GM23338 (cell line): ENCODE results near the gene RIC8B. TPM values are rescaled to one million over a fixed set of nuclear protein-coding genes. Genes with fewer than 3 reads are reported as not detected.
"Not testable (repeated sequence)": the region's sequence is repeated elsewhere in the genome, so short reads cannot be mapped to it uniquely, and the experiment has no call there.

Experiments used
- ATAC-seq: fragments of 200-7000 bp; cut with Tn5 transposase; 3 replicates; pipeline ENCODE4 v1.9.1; 2020
- DNase-seq: peaks from one replicate; pipeline ENCODE4 v3.0.0-alpha.2; 2015; ENCODE audit warnings: low spot score
- H2AFZ ChIP-seq: fragments of 200-600 bp; sonication (generic); 2 replicates; pipeline ENCODE4 v1.8.0; 2016; ENCODE audit warnings: antibody characterized with exemption, mild to moderate bottlenecking, moderate library complexity
- H3F3A ChIP-seq: fragments of 200-600 bp; sonication (generic); replicated peaks from 2 replicates; pipeline ENCODE4 v1.8.0; 2017; ENCODE audit warnings: antibody characterized with exemption, mixed run types, low read depth
- H3K27ac ChIP-seq: fragments of 200-600 bp; sonication (generic); 2 replicates; pipeline ENCODE4 v1.6.1; 2016; ENCODE audit warnings: low read depth
- H3K27me3 ChIP-seq: fragments of 200-600 bp; sonication (generic); 2 replicates; pipeline ENCODE4 v1.8.0; 2016; ENCODE audit warnings: mild to moderate bottlenecking, mixed run types, moderate library complexity; ENCODE audit not compliant: insufficient read depth
- H3K36me3 ChIP-seq: fragments of 200-600 bp; sonication (generic); 2 replicates; pipeline ENCODE4 v1.8.0; 2016; ENCODE audit warnings: mild to moderate bottlenecking; ENCODE audit not compliant: insufficient read depth
- H3K4me1 ChIP-seq: fragments of 200-600 bp; sonication (generic); 2 replicates; pipeline ENCODE4 v1.8.0; 2016; ENCODE audit warnings: mild to moderate bottlenecking, moderate library complexity; ENCODE audit not compliant: insufficient read depth
- H3K4me2 ChIP-seq: fragments of 200-600 bp; sonication (generic); 2 replicates; pipeline ENCODE4 v1.7.1; 2017; ENCODE audit warnings: mixed run types
- H3K4me3 ChIP-seq: fragments of 200-600 bp; sonication (generic); 2 replicates; pipeline ENCODE4 v1.6.1; 2016; ENCODE audit warnings: mixed run types
- H3K79me2 ChIP-seq: fragments of 200-600 bp; sonication (generic); replicated peaks from 2 replicates; pipeline ENCODE4 v1.8.0; 2017; ENCODE audit warnings: mild to moderate bottlenecking; ENCODE audit not compliant: insufficient read depth
- H3K9me2 ChIP-seq: fragments of 200-600 bp; sonication (generic); 2 replicates; pipeline ENCODE4 v1.8.0; 2017; ENCODE audit not compliant: insufficient read depth
- H4K20me1 ChIP-seq: fragments of 200-600 bp; sonication (generic); replicated peaks from 2 replicates; pipeline ENCODE4 v1.8.0; 2017; ENCODE audit warnings: mild to moderate bottlenecking; ENCODE audit not compliant: insufficient read depth
- H3K27ac Mint-ChIP-seq: 2 replicates; pipeline ENCODE4 v1.8.0; 2020; ENCODE audit warnings: inconsistent platforms, mild to moderate bottlenecking, moderate library complexity, mixed read lengths
- H3K27me3 Mint-ChIP-seq: 3 replicates; pipeline ENCODE4 v1.8.0; 2022; ENCODE audit warnings: low read depth, mild to moderate bottlenecking, moderate library complexity, mixed read lengths, inconsistent platforms; ENCODE audit not compliant: insufficient read depth, poor library complexity
- H3K36me3 Mint-ChIP-seq: 3 replicates; pipeline ENCODE4 v1.8.0; 2021; ENCODE audit warnings: low read depth, mild to moderate bottlenecking, inconsistent platforms, moderate library complexity, mixed read lengths
- H3K4me1 Mint-ChIP-seq: 3 replicates; pipeline ENCODE4 v1.8.0; 2020; ENCODE audit warnings: mild to moderate bottlenecking, inconsistent platforms, mixed read lengths
- H3K4me3 Mint-ChIP-seq: 3 replicates; pipeline ENCODE4 v1.8.0; 2021; ENCODE audit warnings: moderate library complexity, mild to moderate bottlenecking, inconsistent platforms, mixed read lengths
- H3K9me3 Mint-ChIP-seq: 3 replicates; pipeline ENCODE4 v1.8.0; 2020; ENCODE audit warnings: moderate library complexity, mild to moderate bottlenecking, inconsistent platforms, mixed read lengths
- EZH2phosphoT487 ChIP-seq: fragments of 200-600 bp; sonication (generic); IDR thresholded peaks from one replicate; pipeline ENCODE4 v1.8.1; 2018; ENCODE audit warnings: antibody characterized with exemption; ENCODE audit not compliant: unreplicated experiment
- polyA plus RNA-seq: library from polyadenylated mRNA; unstranded; fragments of >200 nt; fragmentation: Nextera tagmentation; extraction: Ambion mirVana; gene quantifications from 2 replicates; pipeline ENCODE4 v1.2.1, GENCODE V29; 2016
- total RNA-seq: library from RNA; depleted of rRNA; stranded (reverse); fragments of >200 nt; shearing (Covaris generic); gene quantifications from 2 replicates; pipeline ENCODE4 v1.2.3, GENCODE V29; 2014
- TF ChIP-seq, protein P1 (sequence below), 2 experiments: fragments of 200-600 bp in 1 of 2; sonication (generic) in 1 of 2; conservative IDR thresholded peaks; 2 replicates each; pipeline versions ENCODE4 v1.5.1 to v1.6.1; 2016 to 2017; ENCODE audit warnings: antibody characterized with exemption in 2 of 2, low read depth in 2 of 2, mild to moderate bottlenecking in 2 of 2, moderate library complexity in 1 of 2

The RIC8B gene
- total and polyA plus RNA-seq, 2 experiments from 2014 or later, result 12.3 to 25.5 TPM

DNA sequence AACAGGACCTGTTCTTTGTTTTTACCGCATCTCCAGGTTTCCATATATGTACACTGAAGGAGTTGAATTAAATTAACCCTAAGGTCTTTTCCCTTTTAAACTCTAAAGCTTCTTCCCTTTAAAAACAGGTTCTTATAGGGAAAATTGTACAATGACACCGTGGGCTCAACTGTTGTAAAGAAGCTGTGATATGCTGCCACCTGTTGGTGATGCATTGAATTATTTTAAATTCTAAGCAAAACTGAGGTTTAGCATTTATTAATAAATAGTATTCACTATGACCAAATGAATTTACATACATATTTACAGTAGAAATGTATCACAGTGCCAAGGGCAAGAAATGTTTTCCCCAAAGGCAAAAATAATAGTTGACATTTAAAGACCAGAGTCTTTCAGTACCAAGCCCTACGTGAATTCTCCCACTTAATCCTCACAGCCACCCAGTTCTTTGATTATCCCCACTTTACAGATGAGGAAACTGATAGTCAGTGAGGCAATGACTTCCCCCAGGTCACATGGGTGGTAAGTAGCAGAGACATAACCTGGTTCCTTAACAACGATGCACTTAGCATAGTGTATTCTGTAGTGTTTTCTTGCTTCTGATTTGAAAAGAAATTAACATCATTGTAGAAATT is 145.5 kb downstream of the RIC8B start:
- TF ChIP-seq, protein P1, sequence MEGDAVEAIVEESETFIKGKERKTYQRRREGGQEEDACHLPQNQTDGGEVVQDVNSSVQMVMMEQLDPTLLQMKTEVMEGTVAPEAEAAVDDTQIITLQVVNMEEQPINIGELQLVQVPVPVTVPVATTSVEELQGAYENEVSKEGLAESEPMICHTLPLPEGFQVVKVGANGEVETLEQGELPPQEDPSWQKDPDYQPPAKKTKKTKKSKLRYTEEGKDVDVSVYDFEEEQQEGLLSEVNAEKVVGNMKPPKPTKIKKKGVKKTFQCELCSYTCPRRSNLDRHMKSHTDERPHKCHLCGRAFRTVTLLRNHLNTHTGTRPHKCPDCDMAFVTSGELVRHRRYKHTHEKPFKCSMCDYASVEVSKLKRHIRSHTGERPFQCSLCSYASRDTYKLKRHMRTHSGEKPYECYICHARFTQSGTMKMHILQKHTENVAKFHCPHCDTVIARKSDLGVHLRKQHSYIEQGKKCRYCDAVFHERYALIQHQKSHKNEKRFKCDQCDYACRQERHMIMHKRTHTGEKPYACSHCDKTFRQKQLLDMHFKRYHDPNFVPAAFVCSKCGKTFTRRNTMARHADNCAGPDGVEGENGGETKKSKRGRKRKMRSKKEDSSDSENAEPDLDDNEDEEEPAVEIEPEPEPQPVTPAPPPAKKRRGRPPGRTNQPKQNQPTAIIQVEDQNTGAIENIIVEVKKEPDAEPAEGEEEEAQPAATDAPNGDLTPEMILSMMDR (conservative IDR thresholded peaks at IDR 0.05; ENCODE audit: low read depth in 2 of 2), result peak; percentile 75 to 98
- TF ChIP-seq EZH2phosphoT487, result no peak
- H2AFZ ChIP-seq, result no peak overlapping the region
- ATAC-seq (peak; percentile 12; the same call in 2 of the 3 replicates), DNase-seq (peak; percentile 73)
- Mint-ChIP-seq H3K4me3 (no peak overlapping the region), H3K27ac (no peak overlapping the region), H3K27me3 (no peaks in the 10 kb centered on the region), H3K9me3 (peaks cover 10% of the 10 kb centered on the region; the same call in 2 of the 3 replicates), H3K36me3 (peaks cover 5% of the 10 kb centered on the region; the same call in 2 of the 3 replicates), H3K4me1 (peaks cover 24% of the 10 kb centered on the region)
- no peaks in the 10 kb centered on the region for H3F3A ChIP-seq
- no peaks in the 10 kb centered on the region for H3K27me3 ChIP-seq
- peak overlapping the region; percentile 25 for H3K4me2 ChIP-seq
- no peaks in the 10 kb centered on the region for H4K20me1 ChIP-seq
- peaks cover 3% of the 10 kb centered on the region; the same call in 1 of the 2 replicates for H3K9me2 ChIP-seq
- peaks cover 24% of the 10 kb centered on the region for H3K4me1 ChIP-seq
- peak overlapping the region; percentile 9; the same call in 1 of the 2 replicates for H3K4me3 ChIP-seq
- no peaks in the 10 kb centered on the region for H3K79me2 ChIP-seq
- no peaks in the 10 kb centered on the region for H3K36me3 ChIP-seq
- no peak overlapping the region for H3K27ac ChIP-seq

DNA sequence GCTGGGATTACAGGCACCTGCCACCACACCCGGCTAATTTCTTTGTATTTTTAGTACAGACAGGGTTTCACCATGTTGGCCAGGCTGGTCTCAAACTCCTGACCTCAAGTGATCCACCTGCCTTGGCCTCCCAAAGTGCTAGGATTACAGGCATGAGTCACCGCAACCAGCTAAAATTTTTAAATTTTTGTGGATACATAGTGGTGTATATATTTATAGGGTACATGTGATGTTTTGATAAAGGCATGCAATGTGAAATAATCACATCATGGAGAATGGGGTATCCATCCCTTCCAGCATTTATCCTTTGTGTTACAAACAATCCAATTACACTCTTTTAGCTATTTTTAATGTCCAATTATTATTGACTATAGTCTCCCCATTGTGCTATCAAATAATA is 147.5 kb downstream of the RIC8B start:
- not testable (repeated sequence) for H3K9me3 Mint-ChIP-seq, H3K4me3 ChIP-seq, H3K9me2 ChIP-seq, H3K4me3 Mint-ChIP-seq, H3K36me3 ChIP-seq, H3F3A ChIP-seq, ATAC-seq, H3K79me2 ChIP-seq, H3K27ac ChIP-seq, H3K27ac Mint-ChIP-seq, H3K36me3 Mint-ChIP-seq, H3K27me3 ChIP-seq, H4K20me1 ChIP-seq, H2AFZ ChIP-seq, DNase-seq, H3K4me2 ChIP-seq, H3K27me3 Mint-ChIP-seq
- H3K4me1 Mint-ChIP-seq, result peaks cover 24% of the 10 kb centered on the region
- peaks cover 24% of the 10 kb centered on the region for H3K4me1 ChIP-seq

DNA sequence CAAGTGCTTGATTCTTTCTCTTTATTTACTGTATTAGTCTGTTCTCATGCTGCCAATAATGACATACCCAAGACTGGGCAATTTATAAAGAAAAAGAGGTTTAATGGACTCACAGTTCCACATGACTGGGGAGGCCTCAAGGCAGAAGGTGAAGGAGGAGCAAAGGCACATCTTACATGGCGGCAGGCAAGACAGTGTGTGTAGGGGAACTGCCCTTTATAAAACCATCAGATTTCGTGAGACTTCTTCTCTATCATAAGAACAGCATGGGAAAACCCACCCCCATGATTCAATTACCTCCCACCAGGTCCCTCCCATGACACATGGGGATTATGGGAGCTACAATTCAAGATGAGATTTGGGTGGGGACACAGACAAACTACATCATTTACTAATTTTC is 149.1 kb downstream of the RIC8B start:
- H3K4me2 ChIP-seq, H2AFZ ChIP-seq, H3K4me1 ChIP-seq, H3K9me2 ChIP-seq, H3K79me2 ChIP-seq, H3K27me3 ChIP-seq, H3K36me3 ChIP-seq, H3K9me3 Mint-ChIP-seq, H3K4me3 ChIP-seq, H3K27ac Mint-ChIP-seq, H4K20me1 ChIP-seq, H3F3A ChIP-seq, H3K27ac ChIP-seq, ATAC-seq, H3K27me3 Mint-ChIP-seq, H3K36me3 Mint-ChIP-seq, H3K4me3 Mint-ChIP-seq, DNase-seq: not testable (repeated sequence)
- H3K4me1 Mint-ChIP-seq, result peaks cover 13% of the 10 kb centered on the region
